GM21381 (cell line): ENCODE data around the gene FOXN4.
"Not testable (repeated sequence)": the region's sequence is repeated elsewhere in the genome, so short reads cannot be mapped to it uniquely, and the experiment has no call there.

ENCODE experiments used
- ATAC-seq: cut with Tn5 transposase; IDR thresholded peaks from one replicate; pipeline ENCODE4 v1.9.1; 2021; ENCODE audit warnings: mild to moderate bottlenecking, moderate library complexity; ENCODE audit not compliant: unreplicated experiment

The FOXN4 gene, protein sequence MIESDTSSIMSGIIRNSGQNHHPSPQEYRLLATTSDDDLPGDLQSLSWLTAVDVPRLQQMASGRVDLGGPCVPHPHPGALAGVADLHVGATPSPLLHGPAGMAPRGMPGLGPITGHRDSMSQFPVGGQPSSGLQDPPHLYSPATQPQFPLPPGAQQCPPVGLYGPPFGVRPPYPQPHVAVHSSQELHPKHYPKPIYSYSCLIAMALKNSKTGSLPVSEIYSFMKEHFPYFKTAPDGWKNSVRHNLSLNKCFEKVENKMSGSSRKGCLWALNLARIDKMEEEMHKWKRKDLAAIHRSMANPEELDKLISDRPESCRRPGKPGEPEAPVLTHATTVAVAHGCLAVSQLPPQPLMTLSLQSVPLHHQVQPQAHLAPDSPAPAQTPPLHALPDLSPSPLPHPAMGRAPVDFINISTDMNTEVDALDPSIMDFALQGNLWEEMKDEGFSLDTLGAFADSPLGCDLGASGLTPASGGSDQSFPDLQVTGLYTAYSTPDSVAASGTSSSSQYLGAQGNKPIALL

DNA sequence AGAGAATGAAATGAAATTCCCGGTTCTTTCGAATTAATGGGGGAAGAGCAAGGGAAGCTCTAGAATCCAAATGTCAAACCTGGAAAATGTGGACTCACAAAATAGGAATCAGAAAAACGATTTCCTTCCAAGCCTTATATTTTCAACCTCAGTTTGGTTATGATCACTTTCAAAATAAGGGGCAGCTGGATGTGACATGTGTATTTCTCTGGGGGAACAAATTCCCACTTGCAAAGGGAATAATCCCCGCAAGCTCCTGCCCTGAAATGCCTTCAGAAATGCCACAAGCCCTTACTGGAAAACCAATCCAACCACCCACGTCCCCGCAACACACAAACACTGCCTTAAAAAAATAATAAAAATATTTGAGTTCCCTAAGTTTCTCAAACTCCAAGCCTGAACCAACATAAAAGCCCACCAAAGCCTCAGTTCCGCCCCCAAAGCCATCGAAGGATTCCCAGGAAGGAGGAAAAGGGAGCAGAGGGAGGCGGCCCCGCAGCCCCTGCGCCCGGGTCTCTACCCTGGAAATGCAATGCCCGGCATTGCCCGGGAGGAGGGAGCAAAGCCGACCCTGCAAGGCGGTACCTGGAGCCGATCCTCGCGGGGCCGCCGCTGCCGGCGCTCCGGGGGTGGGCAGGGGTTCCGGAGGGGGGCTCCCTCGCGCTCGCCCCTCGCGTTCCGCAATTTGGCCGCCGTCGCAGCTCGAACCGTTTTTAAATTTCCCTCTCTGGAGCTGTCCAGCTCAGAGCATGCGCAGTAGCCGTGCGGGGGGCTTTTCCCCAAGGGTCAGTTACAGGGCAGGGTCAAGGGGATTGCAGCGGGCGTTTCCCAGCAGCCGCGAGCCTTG lies at the start of gene FOXN4:
FOXN4 (minus strand) TSS at position 751 of the 847 bp plus-strand sequence. CDS start 963 bp downstream, outside the sequence.
- no peak for ATAC-seq

DNA sequence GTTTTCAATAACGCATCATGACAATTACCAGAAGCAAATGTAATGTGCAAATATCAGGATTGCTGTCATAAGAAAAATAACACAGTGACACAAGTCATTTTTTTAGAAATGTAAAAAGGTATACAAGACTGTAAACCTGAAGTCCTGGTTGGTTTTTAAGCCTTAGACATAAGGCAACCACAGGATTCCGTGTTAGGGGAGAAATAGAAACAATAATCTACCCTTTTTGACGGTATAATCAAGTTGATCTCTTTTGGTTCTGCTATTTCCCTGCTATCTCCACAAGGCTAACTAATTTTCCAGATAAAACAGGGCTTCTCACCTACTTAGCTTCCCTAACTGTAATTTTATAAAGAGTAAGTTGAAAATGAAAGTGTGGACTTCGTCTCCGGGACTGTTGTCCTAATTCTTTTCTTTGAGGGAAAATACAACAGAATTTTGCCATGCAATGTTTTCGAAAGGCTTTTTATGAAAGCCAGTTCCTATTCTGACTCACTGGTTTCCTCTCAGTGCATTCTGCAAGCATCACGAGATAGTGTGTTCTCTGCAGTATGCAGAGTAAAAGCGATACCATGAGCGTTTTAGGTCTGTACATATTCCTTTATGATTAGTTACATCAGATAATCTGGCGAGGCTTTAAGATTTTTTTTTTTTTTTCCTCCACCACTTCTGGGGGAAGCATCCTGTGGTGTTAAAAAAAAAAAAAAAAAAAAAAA lies 49.2 kb upstream of the FOXN4 start:
- no peak for ATAC-seq

DNA sequence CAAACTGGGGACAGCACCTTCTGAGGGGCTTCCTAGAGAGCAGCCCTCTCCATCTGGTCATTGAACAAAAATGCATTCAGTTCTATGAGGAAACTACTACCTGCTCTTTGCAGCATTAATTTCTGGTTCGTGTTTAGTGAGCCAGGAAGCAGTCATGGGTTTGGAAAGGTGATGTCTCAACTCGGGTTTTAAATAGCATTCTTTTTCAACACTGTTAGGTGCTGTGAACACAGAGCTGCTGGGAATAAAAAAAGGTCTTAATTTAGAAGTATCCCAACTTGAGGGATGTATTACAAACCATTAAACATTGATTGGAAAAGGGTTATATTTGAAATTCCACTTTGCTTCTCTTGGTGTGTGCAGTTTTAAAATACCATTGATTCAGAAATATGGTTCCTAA lies 47.9 kb upstream of the FOXN4 start:
- no peak for ATAC-seq

DNA sequence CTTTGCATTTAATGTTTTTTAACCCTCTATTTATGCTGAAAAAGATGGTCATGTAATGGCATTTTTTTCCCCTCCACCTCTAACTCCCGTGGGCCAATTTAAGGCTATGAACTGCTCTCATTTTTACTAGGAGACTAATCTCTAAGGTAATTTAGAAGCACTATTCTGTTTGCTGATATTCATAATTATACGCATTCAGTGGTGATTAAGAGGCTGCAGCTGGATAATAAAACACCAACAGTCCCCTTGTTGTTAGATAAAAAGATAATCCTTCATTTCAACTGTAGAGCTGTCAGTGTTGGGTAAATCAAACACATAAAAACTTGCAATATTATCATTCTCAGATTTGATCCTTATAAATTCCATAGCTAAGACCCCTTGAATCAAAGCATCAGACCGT lies 47.5 kb upstream of the FOXN4 start:
- ATAC-seq: no peak

DNA sequence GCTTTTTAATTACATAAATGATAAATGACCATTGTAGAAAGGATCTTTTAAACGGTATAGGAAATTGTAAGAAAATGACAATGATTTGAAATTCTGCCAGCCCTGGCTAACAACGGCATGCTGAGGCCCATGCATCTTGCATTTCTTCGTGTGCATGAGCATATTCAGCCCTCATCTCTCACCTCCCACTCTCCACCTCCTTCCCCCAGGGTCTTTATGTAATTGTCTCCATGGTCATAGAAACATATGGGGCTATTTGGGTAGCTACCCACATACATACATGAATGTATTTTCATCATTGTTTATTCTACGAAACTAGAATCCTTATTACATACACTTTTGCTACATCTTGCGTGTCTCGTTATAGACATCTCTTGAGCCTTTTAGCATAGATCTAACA lies 43.1 kb upstream of the FOXN4 start:
- no peak for ATAC-seq

DNA sequence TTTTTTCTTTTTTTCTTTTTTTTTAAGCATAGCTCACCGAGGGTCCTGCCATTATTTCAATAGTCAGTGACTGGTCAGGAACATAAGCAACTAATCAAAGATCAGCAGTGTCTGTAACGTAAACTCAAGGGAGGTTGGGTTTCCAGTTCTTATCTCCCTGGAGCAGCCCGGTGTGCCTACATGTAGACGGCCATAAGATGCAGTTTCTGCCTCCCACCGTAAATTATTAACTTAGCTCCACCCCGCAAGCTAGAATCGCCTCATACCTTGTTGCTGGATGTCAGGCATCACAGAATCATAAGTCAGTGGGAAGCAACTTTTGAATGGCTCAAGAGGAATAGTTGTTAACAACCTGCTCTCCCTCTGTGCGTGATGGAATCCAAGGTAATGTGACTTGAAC lies 38.5 kb upstream of the FOXN4 start, which contains the start of gene MYO1H:
MYO1H (plus strand) TSS at position 312 of the 400 bp plus-strand sequence; CDS start at position 373, 61 bp downstream.
- no peak for ATAC-seq

DNA sequence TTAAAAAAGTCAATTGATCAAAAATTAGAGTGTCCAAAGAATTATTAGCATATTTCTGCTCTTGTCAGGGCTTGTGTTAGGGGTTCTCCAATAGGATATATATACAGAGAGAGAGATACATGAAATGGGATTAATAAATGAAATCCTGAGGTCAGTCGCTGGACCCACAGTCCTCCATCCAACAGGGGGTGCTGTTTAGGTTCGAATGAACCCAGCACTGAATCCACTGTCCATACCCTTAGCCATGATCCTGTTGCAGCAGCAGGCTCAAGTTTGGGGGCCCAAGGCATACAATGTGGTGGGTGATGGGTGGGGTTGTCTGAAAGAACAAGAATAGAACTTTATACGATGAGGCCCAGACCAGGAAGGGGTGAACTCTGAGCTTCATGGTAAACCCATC lies 37.8 kb upstream of the FOXN4 start:
- ATAC-seq: no peak

DNA sequence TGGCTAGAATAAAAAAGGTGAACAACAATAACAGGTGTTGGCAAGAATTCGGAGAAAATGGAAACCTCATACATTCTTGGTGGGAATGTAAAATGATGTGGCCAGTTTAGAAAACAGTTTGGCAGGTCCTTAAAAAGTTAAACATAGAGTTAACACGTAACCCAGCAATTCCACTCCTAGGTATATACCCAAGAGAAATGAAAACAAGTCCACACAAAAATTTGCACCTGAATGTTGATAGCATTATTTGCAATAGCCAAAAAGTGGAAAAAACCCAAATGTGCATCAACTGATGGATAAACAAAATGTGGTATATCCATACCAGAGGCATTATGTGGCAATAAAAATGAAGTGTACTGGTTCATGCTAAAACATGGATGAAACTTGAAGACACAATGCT lies 36.3 kb upstream of the FOXN4 start:
- no peak for ATAC-seq

DNA sequence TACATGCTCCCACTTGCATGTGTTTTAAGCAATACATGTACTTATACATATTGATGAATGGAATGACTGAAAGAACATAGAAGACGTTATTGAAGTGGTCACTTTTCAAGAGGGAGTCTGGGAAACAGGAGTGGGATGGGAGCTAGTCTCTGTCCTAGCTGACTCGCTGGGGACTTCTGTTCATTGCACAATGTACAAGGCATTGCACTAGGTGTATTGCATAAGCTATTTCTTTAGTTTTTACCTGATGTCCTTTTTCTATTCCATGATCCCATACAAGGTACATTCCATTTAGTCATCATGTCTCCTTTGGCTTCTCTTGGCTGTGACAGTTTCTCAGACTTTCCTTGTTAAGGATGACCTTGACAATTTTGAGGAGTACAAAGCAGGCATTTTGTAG lies 34.6 kb upstream of the FOXN4 start:
- ATAC-seq: no peak

DNA sequence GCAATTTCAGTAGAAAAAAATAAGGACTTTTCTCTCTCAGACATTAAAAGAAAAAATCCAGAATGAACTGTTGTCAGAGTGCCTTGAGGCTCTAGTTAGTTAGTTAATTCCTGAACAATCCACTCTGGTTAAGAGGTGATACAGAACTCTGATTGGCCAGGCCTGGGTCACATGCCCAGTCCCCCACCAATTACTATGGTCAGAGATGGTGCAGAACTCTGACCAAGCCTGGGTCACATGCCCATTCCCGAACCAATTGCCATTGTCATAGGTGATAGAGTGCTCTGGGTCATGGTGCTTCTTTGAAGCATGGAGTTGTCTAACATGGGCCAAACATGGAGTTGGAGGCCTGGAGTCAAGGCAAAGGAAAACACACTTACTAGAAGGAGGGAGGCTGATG lies 27.5 kb upstream of the FOXN4 start:
- ATAC-seq: no peak

DNA sequence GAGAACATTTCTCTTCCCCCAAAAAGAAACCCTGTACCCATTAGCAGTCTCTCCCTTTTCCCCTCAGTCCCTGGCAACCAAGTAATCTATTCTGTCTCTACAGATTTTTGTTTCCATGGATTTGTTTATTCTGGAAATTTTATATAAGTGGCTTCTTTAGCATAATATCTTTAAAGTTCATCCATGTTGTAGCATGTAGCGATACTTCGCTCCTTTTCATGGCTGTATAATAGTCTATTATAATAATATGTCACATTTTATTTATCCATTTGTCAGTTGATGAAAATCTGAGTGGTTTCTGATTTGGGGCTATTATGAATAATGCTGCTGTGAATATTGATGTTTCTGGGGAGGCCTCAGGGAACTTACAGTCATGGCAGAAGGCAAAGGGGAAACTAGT lies 25.8 kb upstream of the FOXN4 start:
- ATAC-seq: no peak

DNA sequence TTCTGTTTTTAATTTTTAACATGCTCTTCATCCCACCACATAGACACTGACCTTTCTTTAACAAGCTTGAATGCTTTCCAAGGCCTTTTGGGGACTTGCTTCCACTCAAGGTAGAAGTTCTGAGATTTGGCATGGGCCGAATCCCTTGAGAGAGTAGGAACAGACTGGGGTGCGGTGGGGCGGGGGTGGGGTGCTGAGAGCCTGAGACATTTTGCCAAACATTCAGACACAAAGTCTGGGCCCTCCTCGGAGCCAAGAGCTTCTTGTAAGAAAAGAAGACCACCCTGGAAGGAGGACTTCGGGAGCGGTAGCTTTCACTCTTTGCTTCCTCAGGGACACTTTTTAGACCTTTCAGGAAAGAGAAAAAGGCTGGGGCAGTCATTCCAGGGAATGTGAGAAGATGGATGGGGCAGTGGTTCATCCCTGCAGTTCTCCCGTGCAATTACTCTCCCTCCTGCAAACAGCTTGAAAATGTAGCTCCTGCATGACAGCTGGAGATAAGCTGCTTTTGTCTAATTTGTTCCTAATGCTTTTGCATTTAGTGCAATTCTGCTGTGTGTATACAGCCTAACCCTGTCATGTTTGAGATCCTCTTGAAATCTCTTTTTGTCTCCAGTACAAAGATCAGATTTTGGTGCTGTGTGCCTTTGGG lies 22.3 kb upstream of the FOXN4 start:
- no peak for ATAC-seq

DNA sequence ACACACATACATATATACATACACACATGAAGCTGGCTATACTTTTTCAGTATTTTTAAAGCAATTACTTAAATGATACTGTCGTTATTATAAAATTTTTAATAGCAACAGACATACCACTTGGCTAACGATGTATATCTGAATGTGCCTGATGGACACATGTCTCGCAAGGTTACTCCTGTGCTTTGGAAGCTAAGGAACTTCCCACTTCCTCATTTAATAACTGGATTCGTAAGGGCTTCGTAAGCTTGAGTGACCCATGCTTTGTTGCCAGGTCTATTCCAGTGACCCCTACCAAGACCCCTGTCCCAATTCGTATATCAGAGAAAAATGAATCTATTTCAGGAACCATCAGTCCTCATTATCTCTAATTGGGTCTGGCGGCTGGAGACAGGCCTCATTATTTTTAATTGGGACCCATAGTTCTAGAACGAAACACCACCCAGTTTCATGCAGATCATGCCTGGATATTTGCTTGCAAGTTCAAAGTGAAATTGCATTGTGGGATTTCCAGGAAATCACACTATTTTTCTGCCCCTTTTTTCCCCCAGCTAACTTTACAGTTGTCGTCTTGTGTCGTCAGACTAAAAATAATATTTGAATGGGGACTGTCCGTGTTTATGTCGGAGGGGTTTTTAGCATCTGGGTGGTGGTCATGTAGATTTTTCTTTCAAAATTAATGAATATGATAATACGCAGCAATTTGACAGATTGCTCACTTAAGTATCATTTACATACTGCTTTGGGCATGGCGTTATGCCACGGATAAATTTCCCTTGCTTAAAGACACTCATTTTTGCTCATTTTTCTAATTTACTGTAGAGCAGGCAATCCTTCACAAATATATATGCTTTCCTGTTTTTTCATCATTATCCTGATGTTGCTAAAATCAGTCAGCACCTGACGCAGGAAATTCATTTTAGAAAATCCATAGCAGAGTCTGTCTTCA lies 21.5 kb upstream of the FOXN4 start:
- ATAC-seq: no peak

DNA sequence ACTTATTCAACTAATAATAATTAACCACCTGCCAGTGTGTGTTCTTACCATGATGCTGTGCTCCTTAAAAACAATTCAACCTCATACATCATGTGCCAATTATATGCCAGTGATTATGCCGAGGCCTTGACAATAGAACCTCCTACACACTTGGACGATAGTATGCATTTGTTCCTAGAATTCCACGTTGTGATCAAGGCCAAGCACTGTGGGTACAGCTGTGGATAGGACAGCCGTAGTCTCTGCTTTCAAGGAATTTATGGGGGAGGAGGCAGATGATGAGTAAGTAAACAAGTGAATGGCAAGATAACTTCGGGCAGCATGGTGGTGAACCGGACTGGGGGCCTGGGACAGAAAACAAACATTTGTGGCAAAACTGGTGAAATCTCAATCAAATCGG lies 20.6 kb upstream of the FOXN4 start:
- no peak for ATAC-seq

DNA sequence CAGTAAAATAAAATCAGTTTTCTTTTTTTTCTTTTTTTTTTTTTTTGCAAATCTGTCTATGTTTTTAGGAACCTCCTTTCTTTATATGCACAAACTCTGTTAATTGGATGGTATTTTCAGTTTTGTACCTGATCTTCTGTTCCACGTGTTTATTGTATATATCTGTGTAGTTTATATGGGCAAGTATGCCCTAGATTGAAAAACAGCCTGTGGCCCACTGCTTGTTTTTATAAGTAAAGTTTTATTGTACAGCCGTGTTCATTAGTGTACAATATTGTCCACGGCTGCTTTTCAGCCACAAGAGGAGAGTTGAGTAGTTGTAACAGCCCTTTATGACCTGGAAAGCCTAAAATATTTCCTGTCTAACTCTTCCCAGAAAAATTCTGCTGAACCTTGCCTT lies 19.9 kb upstream of the FOXN4 start:
- no peak for ATAC-seq

DNA sequence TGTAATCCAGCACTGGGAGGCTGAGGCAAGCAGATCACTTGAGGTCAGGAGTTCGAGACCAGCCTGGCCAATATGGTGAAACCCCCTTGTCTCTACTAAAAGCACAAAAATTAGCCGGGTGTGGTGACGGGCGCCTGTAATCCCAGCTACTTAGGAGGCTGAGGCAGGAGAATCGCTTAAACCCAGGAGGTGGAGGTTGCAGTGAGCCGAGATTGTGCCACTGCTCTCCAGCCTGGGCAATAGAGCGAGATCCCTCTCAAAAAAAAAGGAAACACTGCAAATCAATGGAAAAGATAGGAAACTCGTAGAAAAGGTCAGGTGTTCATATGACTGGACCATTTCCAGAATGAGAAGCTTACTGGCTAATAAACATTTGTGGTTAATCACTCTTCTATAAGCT lies 12.2 kb upstream of the FOXN4 start:
- not testable (repeated sequence) for ATAC-seq

DNA sequence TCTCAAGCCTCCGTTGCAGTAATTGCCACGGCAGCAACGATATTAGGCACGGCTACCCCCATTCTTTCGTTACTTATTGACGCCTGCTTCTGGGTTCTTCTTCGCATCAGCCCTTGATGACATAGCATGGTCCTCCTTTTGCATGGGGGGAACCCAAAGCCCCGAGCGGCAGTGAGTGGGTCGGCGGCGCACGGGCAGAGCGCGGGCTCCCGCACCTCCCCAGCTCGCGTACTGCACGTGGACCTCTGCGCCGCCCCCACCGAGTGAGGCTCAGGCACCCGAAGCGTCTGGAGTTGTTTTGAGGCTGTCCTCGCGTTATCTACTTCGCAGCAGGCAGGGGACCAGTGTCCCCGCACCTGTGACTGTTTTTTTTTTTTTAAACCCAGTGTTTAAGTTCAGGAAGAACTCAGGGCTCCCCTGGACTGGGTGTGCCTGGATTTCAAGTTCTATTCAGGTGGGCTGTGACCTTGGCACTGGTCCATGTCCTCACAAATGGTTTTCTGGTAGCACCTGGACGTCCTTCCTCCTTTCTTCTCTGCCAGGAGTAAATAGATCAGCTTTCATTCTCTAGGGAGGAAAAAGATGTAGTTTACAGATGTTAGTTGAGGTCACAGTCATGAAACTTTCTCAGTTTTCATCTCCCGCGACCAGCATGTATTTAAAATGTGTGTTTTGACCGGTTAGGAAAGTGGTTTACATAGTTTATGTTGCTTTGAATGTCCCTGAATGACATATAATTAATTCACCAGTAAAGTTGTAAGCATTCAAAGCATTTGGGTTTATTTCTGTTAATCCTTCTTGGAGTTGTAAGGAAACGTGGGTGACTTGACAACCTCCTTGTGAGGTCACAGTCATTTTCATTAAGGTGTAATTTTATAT lies 1.4 kb upstream of the FOXN4 start:
- ATAC-seq: no peak

DNA sequence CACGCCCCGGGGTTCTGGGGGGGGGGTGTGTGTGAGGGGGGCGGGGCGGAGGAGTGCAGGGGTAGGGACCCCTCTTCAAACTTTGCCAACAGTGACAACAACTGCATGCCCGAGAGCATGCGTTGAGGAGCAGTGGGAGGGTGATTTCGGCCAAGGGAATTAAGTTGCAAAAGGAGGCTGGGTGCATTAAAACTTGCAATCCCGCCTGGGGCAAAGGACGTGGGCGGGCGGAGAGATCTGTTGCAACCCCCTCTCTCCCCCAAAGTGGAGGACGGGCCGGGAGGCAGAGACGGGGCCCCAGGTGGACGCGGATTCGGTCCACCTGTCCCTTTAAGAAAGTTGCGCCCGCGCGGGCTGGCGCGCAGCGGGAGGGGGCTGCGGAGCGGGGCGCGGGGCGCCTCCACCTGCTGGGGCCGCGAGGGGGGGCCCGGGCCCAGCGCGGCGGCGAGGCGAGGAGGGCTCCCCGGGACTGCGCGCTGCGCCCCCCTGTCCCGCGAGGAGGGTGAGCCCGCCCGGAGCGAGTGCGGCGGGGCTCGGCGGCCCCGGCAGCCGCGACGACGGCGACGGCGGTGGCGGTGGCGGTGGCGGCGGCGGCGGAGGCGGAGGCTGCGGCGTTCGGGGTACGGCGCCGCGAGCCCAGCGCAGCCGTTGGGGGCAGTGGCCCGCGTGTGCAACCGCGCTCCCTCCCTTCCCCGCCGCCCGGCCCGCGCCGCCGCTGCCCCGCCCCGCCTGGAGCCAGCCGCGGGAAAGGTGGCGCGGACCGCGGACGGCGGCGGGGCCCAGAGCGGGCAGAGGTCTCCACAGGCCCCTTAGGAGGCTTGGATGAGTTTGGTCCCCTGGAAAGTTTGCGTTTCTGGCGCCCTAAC lies 530 bp upstream of the FOXN4 start:
- no peak for ATAC-seq
